HepG2 (cell line): ENCODE data around the gene CAPN6. TPM values are rescaled to one million over a fixed set of nuclear protein-coding genes. Genes with fewer than 3 reads are reported as not detected.

Experiments used
- ATAC-seq: fragments of 200-7000 bp; cut with Tn5 transposase; 3 replicates; pipeline ENCODE4 v1.9.1; 2020; ENCODE audit warnings: mild to moderate bottlenecking, moderate library complexity
- BruUV-seq: library from RNA; stranded (reverse); fragments of 400-500 nt; replicated peaks from 2 replicates; lab custom pipeline; 2021; lab: Mats Ljungman, UMichigan
- CTCF ChIA-PET: fragments of 300-600 bp; formaldehyde crosslinking; extraction: SDS; loops from one replicate; lab custom pipeline; 2021; ENCODE audit warnings: low total read pairs, inconsistent platforms, low intra/inter-chr PET ratio; lab: Yijun Ruan, JAX
- POLR2A ChIA-PET: fragments of 350-600 bp; sonication (Branson Sonifier 250); formaldehyde crosslinking; loops from one replicate; lab custom pipeline; 2020; ENCODE audit warnings: antibody characterized with exemption, inconsistent platforms; lab: Yijun Ruan, JAX
- DNase-seq: peaks from one replicate; pipeline ENCODE4 v3.0.0-alpha.2; 2015; ENCODE audit warnings: low spot score
- FAIRE-seq: peaks from 3 replicates; lab custom pipeline; 2011; peaks lifted over from hg19 to GRCh38; lab: Jason Lieb, UNC
- H2AFZ ChIP-seq: one replicate; pipeline ENCODE4 v1.6.1; 2011; ENCODE audit warnings: low read length, inconsistent platforms
- H3K27ac ChIP-seq: fragments of 300-600 bp; 3 replicates; pipeline ENCODE4 v1.8.0; 2011; ENCODE audit warnings: mixed run types, mild to moderate bottlenecking, mixed read lengths, low read length, inconsistent platforms; ENCODE audit not compliant: insufficient read depth; ENCODE audit errors: extremely low read length
- H3K27me3 ChIP-seq, 2 experiments: fragments of 200-600 bp in 1 of 2; 2 replicates in 1 of 2; 3 replicates in 1 of 2; pipeline versions ENCODE4 v1.6.0 to v1.8.0; 2011; ENCODE audit warnings: low read length in 2 of 2, mild to moderate bottlenecking in 2 of 2, moderate library complexity in 2 of 2, inconsistent platforms in 1 of 2; ENCODE audit not compliant: insufficient read depth in 2 of 2, control insufficient read depth in 1 of 2
- H3K36me3 ChIP-seq, 2 experiments: fragments of 200-600 bp in 1 of 2; replicated peaks in 1 of 2; 2 replicates in 1 of 2; 3 replicates in 1 of 2; pipeline versions ENCODE4 v1.5.1 to v1.8.0; 2011; ENCODE audit warnings: low read length in 2 of 2, inconsistent platforms in 1 of 2; ENCODE audit not compliant: insufficient read depth in 2 of 2, control insufficient read depth in 1 of 2
- H3K4me1 ChIP-seq: 2 replicates; pipeline ENCODE4 v1.5.1; 2012; ENCODE audit warnings: low read length, inconsistent platforms; ENCODE audit not compliant: insufficient read depth
- H3K4me2 ChIP-seq: 2 replicates; pipeline ENCODE4 v1.6.0; 2011; ENCODE audit warnings: low read depth, low read length, inconsistent platforms
- H3K4me3 ChIP-seq, 3 experiments: fragments of 200-600 bp in 1 of 3; sonication (generic), shearing (Covaris generic) in 1 of 3; replicated peaks in 1 of 3; 2 replicates each; pipeline ENCODE4 v1.5.1; 2011 to 2016; ENCODE audit warnings: low read length in 3 of 3, inconsistent platforms in 2 of 3, low read depth in 2 of 3, mild to moderate bottlenecking in 2 of 3, control low read depth in 1 of 3, mixed read lengths in 1 of 3; ENCODE audit not compliant: insufficient read depth in 1 of 3
- H3K79me2 ChIP-seq: one replicate; pipeline ENCODE4 v1.6.1; 2011; ENCODE audit warnings: low read length, inconsistent platforms; ENCODE audit not compliant: insufficient read depth
- H3K9ac ChIP-seq: 2 replicates; pipeline ENCODE4 v1.6.0; 2011; ENCODE audit warnings: mild to moderate bottlenecking, low read depth, low read length, inconsistent platforms; ENCODE audit not compliant: insufficient read depth
- H3K9me3 ChIP-seq: 2 replicates; pipeline ENCODE4 v1.5.1; 2012; ENCODE audit warnings: mild to moderate bottlenecking, low read length
- H4K20me1 ChIP-seq: 2 replicates; pipeline ENCODE4 v1.6.0; 2011; ENCODE audit warnings: inconsistent platforms, mild to moderate bottlenecking, low read length, moderate library complexity; ENCODE audit not compliant: insufficient read depth
- ARNT2 ChIP-seq: sonication (generic); formaldehyde crosslinking; IDR thresholded peaks from 2 replicates; pipeline ENCODE4 v1.8.0; 2022; ENCODE audit warnings: mild to moderate bottlenecking, low read depth, missing genetic modification reagents, moderate library complexity
- BHLHE40 ChIP-seq: IDR thresholded peaks from 2 replicates; pipeline ENCODE4 v1.6.1; 2011; ENCODE audit warnings: low read length, improper control_type of control experiment
- FOXC1 ChIP-seq: sonication (generic); formaldehyde crosslinking; IDR thresholded peaks from 2 replicates; pipeline ENCODE4 v1.8.0; 2022; ENCODE audit warnings: mild to moderate bottlenecking, missing genetic modification reagents, borderline replicate concordance
- GLMP ChIP-seq: sonication (generic); formaldehyde crosslinking; IDR thresholded peaks from 2 replicates; pipeline ENCODE4 v1.9.0; 2021; ENCODE audit warnings: missing genetic modification reagents, mild to moderate bottlenecking, borderline replicate concordance
- ISL2 ChIP-seq: sonication (generic); formaldehyde crosslinking; IDR thresholded peaks from 2 replicates; pipeline ENCODE4 v1.5.0; 2020; ENCODE audit warnings: missing genetic modification reagents
- NFATC3 ChIP-seq: sonication (generic); formaldehyde crosslinking; IDR thresholded peaks from 2 replicates; pipeline ENCODE4 v1.5.1; 2020; ENCODE audit warnings: mild to moderate bottlenecking, missing genetic modification reagents
- PCBP2 ChIP-seq: fragments of 200-400 bp; formaldehyde crosslinking; optimal IDR thresholded peaks from 2 replicates; pipeline ENCODE3; 2018; ENCODE audit warnings: low read length, low read depth; ENCODE audit not compliant: poor library complexity, severe bottlenecking
- PHB2 ChIP-seq: fragments of 450-650 bp; IDR thresholded peaks from 2 replicates; pipeline ENCODE4 v1.6.1; 2018; ENCODE audit not compliant: partially characterized antibody
- STAT6 ChIP-seq: sonication (generic); formaldehyde crosslinking; IDR thresholded peaks from 2 replicates; pipeline ENCODE4 v1.4.0; 2020; ENCODE audit warnings: missing genetic modification reagents, mild to moderate bottlenecking, borderline replicate concordance
- TCF7 ChIP-seq: sonication (generic); IDR thresholded peaks from 2 replicates; pipeline ENCODE4 v1.6.1; 2016; ENCODE audit warnings: antibody characterized with exemption, low read depth
- THYN1 ChIP-seq: sonication (generic); formaldehyde crosslinking; IDR thresholded peaks from 2 replicates; pipeline ENCODE4 v1.8.1; 2023; ENCODE audit warnings: low read depth, mild to moderate bottlenecking, moderate library complexity, missing genetic modification reagents, borderline replicate concordance
- U2AF2 ChIP-seq: fragments of 200-400 bp; formaldehyde crosslinking; IDR thresholded peaks from 2 replicates; pipeline ENCODE4 v1.6.1; 2017; ENCODE audit warnings: low read depth, mild to moderate bottlenecking, low read length
- ZEB1 ChIP-seq: IDR thresholded peaks from 2 replicates; pipeline ENCODE4 v1.6.1; 2012; ENCODE audit warnings: mild to moderate bottlenecking, low read depth, inconsistent platforms; ENCODE audit not compliant: insufficient replicate concordance
- ZMAT3 ChIP-seq: sonication (generic); formaldehyde crosslinking; conservative IDR thresholded peaks from 2 replicates; pipeline ENCODE4 v1.7.0; 2021; ENCODE audit warnings: missing genetic modification reagents
- ZNF816 ChIP-seq: sonication (generic); formaldehyde crosslinking; IDR thresholded peaks from 2 replicates; pipeline ENCODE4 v1.8.0; 2022; ENCODE audit warnings: missing genetic modification reagents, mild to moderate bottlenecking, borderline replicate concordance
- ZNF878 ChIP-seq: sonication (generic); formaldehyde crosslinking; IDR thresholded peaks from 2 replicates; pipeline ENCODE4 v1.8.1; 2023; ENCODE audit warnings: mild to moderate bottlenecking, missing genetic modification reagents, moderate library complexity
- WGBS: methylation state at CpG from one replicate; pipeline ENCODE4 v1.1.6; 2017; ENCODE audit warnings: low lambda C conversion rate; 5-methylcytosine and 5-hydroxymethylcytosine counted together
- in situ Hi-C: cut with HindIII; loops from 2 replicates; pipeline ENCODE4 v1.10.0; 2017; ENCODE audit warnings: low pct_unique_long_range_greater_than_20kb; ENCODE audit not compliant: extremely low pct_ligation_motif_present
- intact Hi-C: fragments of 100-400 bp; cut with micrococcal nuclease; formaldehyde crosslinking; loops from one replicate; pipeline ENCODE4 v1.10.0; 2022; ENCODE audit not compliant: unreplicated experiment
- polyA plus RNA-seq, 8 experiments: library from polyadenylated mRNA; depleted of rRNA in 3 of 8; stranded (reverse) in 7 of 8; unstranded in 1 of 8; fragments of >200 nt; fragmentation: Illumina TruSeq in 4 of 8; extraction: Trizol in 4 of 8; gene quantifications; 2 replicates each; pipeline versions ENCODE4 v1.2.1 to v1.2.3, GENCODE V29; 2011 to 2016; ENCODE audit warnings: low read depth in 4 of 8, missing spikeins in 1 of 8, mixed read lengths in 1 of 8; ENCODE audit not compliant: insufficient read depth in 1 of 8
- total RNA-seq, 5 experiments: library from RNA; depleted of rRNA; stranded (reverse); fragments of >200 nt; fragmentation: Illumina TruSeq; extraction: Trizol; gene quantifications; 2 replicates each; pipeline ENCODE4 v1.2.3, GENCODE V29; 2016; ENCODE audit warnings: low read depth in 1 of 5
- TF ChIP-seq, protein P1 (sequence below): fragments of 450-650 bp; IDR thresholded peaks from 2 replicates; pipeline ENCODE4 v1.6.1; 2017
- TF ChIP-seq, protein P2 (sequence below): sonication (generic); formaldehyde crosslinking; IDR thresholded peaks from 2 replicates; pipeline ENCODE4; 2020; ENCODE audit warnings: missing genetic modification reagents, mild to moderate bottlenecking, borderline replicate concordance

The CAPN6 gene
- total and polyA plus RNA-seq, 2 of the 13 experiments (the other 11 are each of a cell fraction or from before 2014, with no cell fraction given), result not detected

DNA sequence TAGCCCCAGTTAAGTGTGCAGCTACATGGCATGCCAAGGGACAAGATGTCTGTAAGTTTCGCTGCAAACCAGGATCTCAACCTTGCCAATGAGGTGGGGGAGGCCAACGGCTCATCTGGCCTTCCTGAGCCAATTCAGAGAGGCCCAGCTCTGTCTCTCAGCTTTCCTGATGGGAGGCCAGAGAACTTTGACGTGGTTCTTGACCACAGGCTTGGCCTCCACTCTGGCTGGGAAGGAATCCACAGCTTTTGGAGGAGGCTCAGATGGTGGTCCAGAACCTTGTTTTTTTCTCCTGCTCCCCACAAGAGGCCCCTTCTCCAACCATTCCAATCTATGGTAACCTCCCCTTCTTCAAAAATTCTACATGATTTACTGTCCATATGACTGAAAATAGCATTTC, 9.8 kb downstream of the CAPN6 start:
- no peak for DNase-seq
- no TSS peak for BruUV-seq
- Histone ChIP-seq H4K20me1 (no peaks in the 10 kb centered on the region), H3K9me3 (no peaks in the 10 kb centered on the region), H3K4me2 (no peak overlapping the region), H3K27me3 (no peaks in the 10 kb centered on the region), H3K36me3 (no peaks in the 10 kb centered on the region), H3K4me1 (no peaks in the 10 kb centered on the region), H2AFZ (no peak overlapping the region), H3K27ac (no peak overlapping the region), H3K9ac (no peak overlapping the region), H3K4me3 (no peak overlapping the region), H3K79me2 (no peaks in the 10 kb centered on the region)
- no peak for FAIRE-seq
- CTCF ChIA-PET, result no interaction called here
- in situ Hi-C loops (no loop called here), intact Hi-C loops (no loop called here)
- WGBS, result no CpG with 5 or more reads among the region's 3 CpGs
- no peak for ATAC-seq
- POLR2A ChIA-PET, result no interaction called here
- TF ChIP-seq ISL2, result no peak
- no peak for TF ChIP-seq STAT6 (CRISPR knock-in tag)
- no peak for TF ChIP-seq U2AF2
- no peak for TF ChIP-seq ZEB1
- no peak for TF ChIP-seq PCBP2
- no peak for TF ChIP-seq ZNF816
- TF ChIP-seq, protein P1, sequence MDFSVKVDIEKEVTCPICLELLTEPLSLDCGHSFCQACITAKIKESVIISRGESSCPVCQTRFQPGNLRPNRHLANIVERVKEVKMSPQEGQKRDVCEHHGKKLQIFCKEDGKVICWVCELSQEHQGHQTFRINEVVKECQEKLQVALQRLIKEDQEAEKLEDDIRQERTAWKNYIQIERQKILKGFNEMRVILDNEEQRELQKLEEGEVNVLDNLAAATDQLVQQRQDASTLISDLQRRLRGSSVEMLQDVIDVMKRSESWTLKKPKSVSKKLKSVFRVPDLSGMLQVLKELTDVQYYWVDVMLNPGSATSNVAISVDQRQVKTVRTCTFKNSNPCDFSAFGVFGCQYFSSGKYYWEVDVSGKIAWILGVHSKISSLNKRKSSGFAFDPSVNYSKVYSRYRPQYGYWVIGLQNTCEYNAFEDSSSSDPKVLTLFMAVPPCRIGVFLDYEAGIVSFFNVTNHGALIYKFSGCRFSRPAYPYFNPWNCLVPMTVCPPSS, result no peak
- TF ChIP-seq FOXC1 (CRISPR knock-in tag), result no peak
- no peak for TF ChIP-seq TCF7
- TF ChIP-seq, protein P2, sequence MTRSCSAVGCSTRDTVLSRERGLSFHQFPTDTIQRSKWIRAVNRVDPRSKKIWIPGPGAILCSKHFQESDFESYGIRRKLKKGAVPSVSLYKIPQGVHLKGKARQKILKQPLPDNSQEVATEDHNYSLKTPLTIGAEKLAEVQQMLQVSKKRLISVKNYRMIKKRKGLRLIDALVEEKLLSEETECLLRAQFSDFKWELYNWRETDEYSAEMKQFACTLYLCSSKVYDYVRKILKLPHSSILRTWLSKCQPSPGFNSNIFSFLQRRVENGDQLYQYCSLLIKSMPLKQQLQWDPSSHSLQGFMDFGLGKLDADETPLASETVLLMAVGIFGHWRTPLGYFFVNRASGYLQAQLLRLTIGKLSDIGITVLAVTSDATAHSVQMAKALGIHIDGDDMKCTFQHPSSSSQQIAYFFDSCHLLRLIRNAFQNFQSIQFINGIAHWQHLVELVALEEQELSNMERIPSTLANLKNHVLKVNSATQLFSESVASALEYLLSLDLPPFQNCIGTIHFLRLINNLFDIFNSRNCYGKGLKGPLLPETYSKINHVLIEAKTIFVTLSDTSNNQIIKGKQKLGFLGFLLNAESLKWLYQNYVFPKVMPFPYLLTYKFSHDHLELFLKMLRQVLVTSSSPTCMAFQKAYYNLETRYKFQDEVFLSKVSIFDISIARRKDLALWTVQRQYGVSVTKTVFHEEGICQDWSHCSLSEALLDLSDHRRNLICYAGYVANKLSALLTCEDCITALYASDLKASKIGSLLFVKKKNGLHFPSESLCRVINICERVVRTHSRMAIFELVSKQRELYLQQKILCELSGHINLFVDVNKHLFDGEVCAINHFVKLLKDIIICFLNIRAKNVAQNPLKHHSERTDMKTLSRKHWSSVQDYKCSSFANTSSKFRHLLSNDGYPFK (CRISPR knock-in tag), result no peak
- no peak for TF ChIP-seq THYN1
- no peak for TF ChIP-seq BHLHE40
- TF ChIP-seq PHB2, result no peak
- no peak for TF ChIP-seq GLMP
- no peak for TF ChIP-seq ZMAT3
- TF ChIP-seq ZNF878 (CRISPR knock-in tag), result no peak
- no peak for TF ChIP-seq NFATC3 (CRISPR knock-in tag)
- TF ChIP-seq ARNT2 (CRISPR knock-in tag), result no peak
